Parathyroid adenoma (tissue), 2 donors: ENCODE data around the gene PLAAT4.
A peak's percentile ranks its signal among the peaks of the same experiment; 100 is the strongest.

Experiments
- H2AFZ ChIP-seq: fragments of 300-600 bp; sonication (generic); one replicate; pipeline ENCODE4 v1.7.0; 2017; ENCODE audit warnings: antibody characterized with exemption, mild to moderate bottlenecking
- H3K27ac ChIP-seq: fragments of 300-600 bp; sonication (generic); one replicate; pipeline ENCODE4 v1.7.0; 2017
- H3K27me3 ChIP-seq: fragments of 300-600 bp; sonication (generic); one replicate; pipeline ENCODE4 v1.7.0; 2017; ENCODE audit warnings: low read length; ENCODE audit not compliant: control insufficient read depth, insufficient read depth
- H3K36me3 ChIP-seq: fragments of 300-600 bp; sonication (generic); one replicate; pipeline ENCODE4 v1.7.0; 2017; ENCODE audit warnings: low read length; ENCODE audit not compliant: control insufficient read depth, insufficient read depth
- H3K4me1 ChIP-seq: fragments of 300-600 bp; sonication (generic); one replicate; pipeline ENCODE4 v1.7.0; 2017; ENCODE audit warnings: control low read depth
- H3K4me2 ChIP-seq: fragments of 300-600 bp; sonication (generic); one replicate; pipeline ENCODE4 v1.7.0; 2017; ENCODE audit warnings: low read length
- H3K4me3 ChIP-seq: fragments of 300-600 bp; sonication (generic); one replicate; pipeline ENCODE4 v1.7.0; 2017; ENCODE audit warnings: low read depth, low read length
- H3K79me2 ChIP-seq: fragments of 300-600 bp; sonication (generic); one replicate; pipeline ENCODE4 v1.7.0; 2017; ENCODE audit warnings: control low read depth
- H3K9ac ChIP-seq: fragments of 300-600 bp; sonication (generic); one replicate; pipeline ENCODE4 v1.7.0; 2017; ENCODE audit warnings: mild to moderate bottlenecking
- H3K9me3 ChIP-seq: fragments of 300-600 bp; sonication (generic); one replicate; pipeline ENCODE4 v1.7.0; 2017; ENCODE audit warnings: low read length; ENCODE audit not compliant: control insufficient read depth
- CTCF ChIP-seq: fragments of 300-600 bp; sonication (generic); IDR thresholded peaks from one replicate; pipeline ENCODE4 v1.7.0; 2017; ENCODE audit warnings: antibody characterized with exemption, mild to moderate bottlenecking
- donor health status: primary hyperparathyroidism.

The PLAAT4 gene

GRCh38 chr11:63491240-63491587 is 45.4 kb upstream of the PLAAT4 start:
- Histone ChIP-seq H2AFZ (peak overlapping the region; percentile 46), H3K27ac (no peak overlapping the region), H3K9ac (no peak overlapping the region), H3K36me3 (no peaks in the 10 kb centered on the region), H3K9me3 (no peaks in the 10 kb centered on the region), H3K27me3 (no peaks in the 10 kb centered on the region), H3K4me1 (no peaks in the 10 kb centered on the region), H3K4me3 (no peak overlapping the region), H3K79me2 (no peaks in the 10 kb centered on the region), H3K4me2 (peak overlapping the region; percentile 49)
- TF ChIP-seq CTCF: no peak

- no peaks in the 10 kb centered on the region for H3K9me3 ChIP-seq
- no peak overlapping the region for H3K4me3 ChIP-seq
- H3K27me3 ChIP-seq: no peaks in the 10 kb centered on the region
- no peak overlapping the region for H3K4me2 ChIP-seq
- H3K36me3 ChIP-seq: no peaks in the 10 kb centered on the region
- H3K79me2 ChIP-seq: no peaks in the 10 kb centered on the region
- H2AFZ ChIP-seq: no peak overlapping the region
- H3K4me1 ChIP-seq: no peaks in the 10 kb centered on the region
- no peak for TF ChIP-seq CTCF
- H3K9ac ChIP-seq: no peak overlapping the region
- H3K27ac ChIP-seq: no peak overlapping the region
Observed at GRCh38 chr11:63491636-63492372, 44.8 kb upstream of the PLAAT4 start.

DNA sequence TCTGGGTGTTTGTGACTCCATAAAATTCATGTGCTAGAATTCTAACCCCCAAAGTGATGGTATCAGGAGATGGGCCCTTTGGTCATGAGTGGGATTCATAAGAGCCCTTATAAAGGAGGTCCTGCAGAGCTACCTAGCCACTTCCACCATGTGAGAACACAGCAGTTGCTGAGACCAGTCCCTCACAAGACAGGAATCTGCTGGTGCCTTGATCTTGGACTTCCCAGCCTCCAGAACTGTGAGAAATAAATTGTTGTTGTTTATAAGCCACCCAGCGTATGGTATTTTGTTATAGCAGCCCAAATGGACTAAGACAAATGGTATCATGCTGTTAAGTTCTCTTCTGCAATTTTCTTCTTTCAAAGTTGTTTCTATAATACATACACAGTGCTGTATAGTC is 44.2 kb upstream of the PLAAT4 start:
- H3K4me3 ChIP-seq: no peak overlapping the region
- no peak overlapping the region for H3K27ac ChIP-seq
- no peaks in the 10 kb centered on the region for H3K79me2 ChIP-seq
- no peaks in the 10 kb centered on the region for H3K4me1 ChIP-seq
- H3K4me2 ChIP-seq: no peak overlapping the region
- H3K36me3 ChIP-seq: no peaks in the 10 kb centered on the region
- no peak overlapping the region for H2AFZ ChIP-seq
- H3K27me3 ChIP-seq: no peaks in the 10 kb centered on the region
- H3K9ac ChIP-seq: no peak overlapping the region
- H3K9me3 ChIP-seq: no peaks in the 10 kb centered on the region
- TF ChIP-seq CTCF: no peak

GRCh38 chr11:63493127-63493526 is 43.5 kb upstream of the PLAAT4 start:
- no peaks in the 10 kb centered on the region for H3K79me2 ChIP-seq
- no peaks in the 10 kb centered on the region for H3K9me3 ChIP-seq
- no peak for TF ChIP-seq CTCF
- no peaks in the 10 kb centered on the region for H3K36me3 ChIP-seq
- no peaks in the 10 kb centered on the region for H3K27me3 ChIP-seq
- no peak overlapping the region for H3K4me2 ChIP-seq
- H2AFZ ChIP-seq: no peak overlapping the region
- no peaks in the 10 kb centered on the region for H3K4me1 ChIP-seq
- H3K4me3 ChIP-seq: no peak overlapping the region
- H3K27ac ChIP-seq: no peak overlapping the region
- H3K9ac ChIP-seq: no peak overlapping the region

- Histone ChIP-seq H3K27ac (no peak overlapping the region), H3K79me2 (no peaks in the 10 kb centered on the region), H3K4me2 (no peak overlapping the region), H2AFZ (no peak overlapping the region), H3K27me3 (no peaks in the 10 kb centered on the region), H3K9me3 (no peaks in the 10 kb centered on the region), H3K36me3 (no peaks in the 10 kb centered on the region), H3K4me3 (no peak overlapping the region), H3K4me1 (no peaks in the 10 kb centered on the region), H3K9ac (no peak overlapping the region)
- no peak for TF ChIP-seq CTCF
Observed at GRCh38 chr11:63494975-63495374, 41.6 kb upstream of the PLAAT4 start.
